K562 (cell line): ENCODE data around the gene HMBS. TPM values are rescaled to one million over a fixed set of nuclear protein-coding genes. Genes with fewer than 3 reads are reported as not detected.

Experiments
- ATF7 ChIP-seq: fragments of 450-650 bp; IDR thresholded peaks from 2 replicates; pipeline ENCODE4 v1.7.1; 2014; ENCODE audit warnings: mild to moderate bottlenecking, moderate library complexity
- CREB1 ChIP-seq, 2 experiments: sonication (generic) in 1 of 2; formaldehyde crosslinking in 1 of 2; IDR thresholded peaks; 2 replicates each; pipeline versions ENCODE4 v1.6.1 to v1.8.0; 2012 to 2022; ENCODE audit warnings: inconsistent platforms in 1 of 2, mild to moderate bottlenecking in 1 of 2, missing genetic modification reagents in 1 of 2, moderate library complexity in 1 of 2
- CTBP1 ChIP-seq: fragments of 450-650 bp; IDR thresholded peaks from 2 replicates; pipeline ENCODE4 v1.6.1; 2016; ENCODE audit warnings: borderline replicate concordance
- DACH1 ChIP-seq: fragments of 450-650 bp; IDR thresholded peaks from 2 replicates; pipeline ENCODE4 v1.6.1; 2018; ENCODE audit not compliant: partially characterized antibody
- FOXJ2 ChIP-seq: fragments of 200-800 bp; sonication (Bioruptor generic); IDR thresholded peaks from 2 replicates; pipeline ENCODE4 v1.6.1; 2016; ENCODE audit warnings: missing genetic modification characterization, missing compliant biosample characterization
- MAFK ChIP-seq: IDR thresholded peaks from 2 replicates; pipeline ENCODE4 v1.6.1; 2011; ENCODE audit warnings: low read length, improper control_type of control experiment
- MCM5 ChIP-seq: fragments of 450-650 bp; IDR thresholded peaks from 2 replicates; pipeline ENCODE4 v1.6.1; 2016; ENCODE audit warnings: low read depth
- NBN ChIP-seq: fragments of 450-650 bp; IDR thresholded peaks from 2 replicates; pipeline ENCODE4 v1.6.1; 2016; ENCODE audit warnings: low read depth, mild to moderate bottlenecking
- PML ChIP-seq: IDR thresholded peaks from 2 replicates; pipeline ENCODE4 v1.6.1; 2012; ENCODE audit warnings: low read length, inconsistent platforms
- SIX5 ChIP-seq, 2 experiments: IDR thresholded peaks; 2 replicates each; pipeline ENCODE4 v1.6.1; 2011; ENCODE audit warnings: low read length in 2 of 2, borderline replicate concordance in 1 of 2, low read depth in 1 of 2, mild to moderate bottlenecking in 1 of 2, moderate library complexity in 1 of 2; ENCODE audit not compliant: insufficient read depth in 1 of 2
- polyA plus RNA-seq, 8 experiments: library from polyadenylated mRNA; depleted of rRNA in 4 of 8; stranded (reverse) in 5 of 8; unstranded in 3 of 8; fragments of >200 nt; fragmentation: Nextera tagmentation in 2 of 8; fragmentation: Illumina TruSeq in 1 of 8; extraction: Ambion mirVana in 2 of 8; extraction: Trizol in 1 of 8; gene quantifications; 2 replicates each; pipeline versions ENCODE4 v1.2.1 to v1.2.3, GENCODE V29; 2011 to 2014; ENCODE audit warnings: inconsistent platforms in 1 of 8, missing spikeins in 1 of 8
- total RNA-seq, 7 experiments: library from RNA; depleted of rRNA in 6 of 7; stranded (reverse); fragments of >200 nt in 6 of 7; fragmentation: Illumina TruSeq in 2 of 7; extraction: Trizol in 2 of 7; gene quantifications; 2 replicates each; pipeline versions ENCODE4 v1.2.1 to v1.2.3, GENCODE V29; 2011 to 2021; ENCODE audit warnings: low replicate concordance in 1 of 7
- TF ChIP-seq, protein P1 (sequence below): fragments of 450-650 bp; IDR thresholded peaks from 2 replicates; pipeline ENCODE4 v1.7.1; 2018; ENCODE audit warnings: mild to moderate bottlenecking, low read depth; ENCODE audit not compliant: partially characterized antibody
- TF ChIP-seq, protein P2 (sequence below): fragments of 450-650 bp; formaldehyde crosslinking; conservative IDR thresholded peaks from 2 replicates; pipeline ENCODE4 v1.4.0; 2022; ENCODE audit warnings: mild to moderate bottlenecking, missing genetic modification characterization
- TF ChIP-seq, protein P3 (sequence below), 2 experiments: fragments of 250-450 bp in 1 of 2; fragments of 450-650 bp in 1 of 2; sonication (Bioruptor Pico) in 1 of 2; IDR thresholded peaks; 2 replicates each; pipeline versions ENCODE4 v1.6.1 to v1.8.0; 2016 to 2021; ENCODE audit warnings: mild to moderate bottlenecking in 2 of 2, moderate library complexity in 2 of 2, missing compliant biosample characterization in 1 of 2, missing genetic modification characterization in 1 of 2
- TF ChIP-seq, protein P4 (sequence below): sonication (generic); formaldehyde crosslinking; IDR thresholded peaks from 2 replicates; pipeline ENCODE4 v1.9.0; 2022; ENCODE audit warnings: mild to moderate bottlenecking, missing genetic modification reagents

HMBS gene
- total and polyA plus RNA-seq, 9 of the 15 experiments (the other 6 are each of a cell fraction or from before 2014, with no cell fraction given), result 56.9 to 385 (median 286) TPM

DNA sequence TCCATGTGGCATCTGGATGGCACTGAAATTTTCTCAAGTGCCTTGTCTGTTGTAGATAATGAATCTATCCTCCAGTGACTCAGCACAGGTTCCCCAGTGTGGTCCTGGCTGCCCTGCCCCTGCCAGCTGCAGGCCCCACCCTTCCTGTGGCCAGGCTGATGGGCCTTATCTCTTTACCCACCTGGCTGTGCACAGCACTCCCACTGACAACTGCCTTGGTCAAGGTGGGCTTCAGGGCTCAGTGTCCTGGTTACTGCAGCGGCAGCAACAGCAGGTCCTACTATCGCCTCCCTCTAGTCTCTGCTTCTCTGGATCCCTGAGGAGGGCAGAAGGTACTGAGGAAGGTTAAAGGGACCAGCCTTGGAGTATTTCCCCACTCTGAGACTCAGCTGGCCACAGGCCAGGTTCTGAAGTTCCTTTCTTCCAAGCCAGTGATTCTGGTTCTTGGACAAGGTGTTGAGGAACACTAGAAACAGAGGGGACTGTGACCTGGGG lies 3.1 kb downstream of the HMBS start (continued):
- TF ChIP-seq, protein P1, sequence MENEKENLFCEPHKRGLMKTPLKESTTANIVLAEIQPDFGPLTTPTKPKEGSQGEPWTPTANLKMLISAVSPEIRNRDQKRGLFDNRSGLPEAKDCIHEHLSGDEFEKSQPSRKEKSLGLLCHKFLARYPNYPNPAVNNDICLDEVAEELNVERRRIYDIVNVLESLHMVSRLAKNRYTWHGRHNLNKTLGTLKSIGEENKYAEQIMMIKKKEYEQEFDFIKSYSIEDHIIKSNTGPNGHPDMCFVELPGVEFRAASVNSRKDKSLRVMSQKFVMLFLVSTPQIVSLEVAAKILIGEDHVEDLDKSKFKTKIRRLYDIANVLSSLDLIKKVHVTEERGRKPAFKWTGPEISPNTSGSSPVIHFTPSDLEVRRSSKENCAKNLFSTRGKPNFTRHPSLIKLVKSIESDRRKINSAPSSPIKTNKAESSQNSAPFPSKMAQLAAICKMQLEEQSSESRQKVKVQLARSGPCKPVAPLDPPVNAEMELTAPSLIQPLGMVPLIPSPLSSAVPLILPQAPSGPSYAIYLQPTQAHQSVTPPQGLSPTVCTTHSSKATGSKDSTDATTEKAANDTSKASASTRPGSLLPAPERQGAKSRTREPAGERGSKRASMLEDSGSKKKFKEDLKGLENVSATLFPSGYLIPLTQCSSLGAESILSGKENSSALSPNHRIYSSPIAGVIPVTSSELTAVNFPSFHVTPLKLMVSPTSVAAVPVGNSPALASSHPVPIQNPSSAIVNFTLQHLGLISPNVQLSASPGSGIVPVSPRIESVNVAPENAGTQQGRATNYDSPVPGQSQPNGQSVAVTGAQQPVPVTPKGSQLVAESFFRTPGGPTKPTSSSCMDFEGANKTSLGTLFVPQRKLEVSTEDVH, result no peak
- TF ChIP-seq, protein P2, sequence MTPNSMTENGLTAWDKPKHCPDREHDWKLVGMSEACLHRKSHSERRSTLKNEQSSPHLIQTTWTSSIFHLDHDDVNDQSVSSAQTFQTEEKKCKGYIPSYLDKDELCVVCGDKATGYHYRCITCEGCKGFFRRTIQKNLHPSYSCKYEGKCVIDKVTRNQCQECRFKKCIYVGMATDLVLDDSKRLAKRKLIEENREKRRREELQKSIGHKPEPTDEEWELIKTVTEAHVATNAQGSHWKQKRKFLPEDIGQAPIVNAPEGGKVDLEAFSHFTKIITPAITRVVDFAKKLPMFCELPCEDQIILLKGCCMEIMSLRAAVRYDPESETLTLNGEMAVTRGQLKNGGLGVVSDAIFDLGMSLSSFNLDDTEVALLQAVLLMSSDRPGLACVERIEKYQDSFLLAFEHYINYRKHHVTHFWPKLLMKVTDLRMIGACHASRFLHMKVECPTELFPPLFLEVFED (CRISPR knock-in tag), result no peak
- TF ChIP-seq FOXJ2 (0 out of 2 replicates have a peak, but pooled peaks have one; percentile 28), CREB1 (IDR thresholded peaks at IDR 0.05) (peak; percentile 74), CREB1 (CRISPR knock-in tag; IDR thresholded peaks at IDR 0.05) (peak; percentile 46; the same call in 1 of the 2 replicates), ATF7 (peak; percentile 76), NBN (peak; percentile 69; the same call in 1 of the 2 replicates), DACH1 (peak; percentile 91), MCM5 (no peak), PML (peak; percentile 97), MAFK (peak; percentile 84), SIX5 (IDR thresholded peaks at IDR 0.05; ENCODE audit: borderline replicate concordance in 1 of 2, insufficient read depth in 1 of 2, low read depth in 1 of 2, low read length in 2 of 2) (no peak), CTBP1 (peak; percentile 100)
- TF ChIP-seq, protein P3, sequence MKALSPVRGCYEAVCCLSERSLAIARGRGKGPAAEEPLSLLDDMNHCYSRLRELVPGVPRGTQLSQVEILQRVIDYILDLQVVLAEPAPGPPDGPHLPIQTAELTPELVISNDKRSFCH (CRISPR knock-in tag; IDR thresholded peaks at IDR 0.05), result no peak
- TF ChIP-seq, protein P3 (tag; IDR thresholded peaks at IDR 0.05), result peak; percentile 48; the same call in 1 of the 2 replicates
- TF ChIP-seq, protein P4, sequence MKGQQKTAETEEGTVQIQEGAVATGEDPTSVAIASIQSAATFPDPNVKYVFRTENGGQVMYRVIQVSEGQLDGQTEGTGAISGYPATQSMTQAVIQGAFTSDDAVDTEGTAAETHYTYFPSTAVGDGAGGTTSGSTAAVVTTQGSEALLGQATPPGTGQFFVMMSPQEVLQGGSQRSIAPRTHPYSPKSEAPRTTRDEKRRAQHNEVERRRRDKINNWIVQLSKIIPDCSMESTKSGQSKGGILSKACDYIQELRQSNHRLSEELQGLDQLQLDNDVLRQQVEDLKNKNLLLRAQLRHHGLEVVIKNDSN (CRISPR knock-in tag), result no peak
